NCI-H345 (cell line): ENCODE results near the gene CCDC106.

Source experiments
- DNase-seq: peaks from one replicate; lab custom pipeline; 2025; lab: John Stamatoyannopoulos, UW

The CCDC106 gene

DNA sequence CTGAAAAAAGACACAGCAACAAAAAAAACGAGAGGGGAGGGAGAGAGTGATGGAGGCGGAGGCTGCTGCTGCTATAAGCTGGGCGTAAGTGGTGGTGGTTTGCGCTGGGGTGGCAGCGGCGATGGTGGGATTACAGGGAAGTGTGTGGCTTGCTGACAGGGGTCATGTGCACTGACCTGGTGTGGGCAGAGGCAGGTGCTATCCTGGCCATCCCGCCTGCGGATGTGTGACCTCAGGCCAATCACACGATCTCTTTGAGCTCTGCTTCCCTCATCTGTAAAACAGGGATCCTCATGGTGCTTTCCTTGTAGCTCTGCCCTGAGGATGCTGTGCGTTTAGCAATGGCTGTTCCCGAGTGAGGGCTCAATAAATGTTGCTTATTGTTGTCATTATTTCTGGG, 10.5 kb upstream of the CCDC106 start:
- DNase-seq: no peak

DNA sequence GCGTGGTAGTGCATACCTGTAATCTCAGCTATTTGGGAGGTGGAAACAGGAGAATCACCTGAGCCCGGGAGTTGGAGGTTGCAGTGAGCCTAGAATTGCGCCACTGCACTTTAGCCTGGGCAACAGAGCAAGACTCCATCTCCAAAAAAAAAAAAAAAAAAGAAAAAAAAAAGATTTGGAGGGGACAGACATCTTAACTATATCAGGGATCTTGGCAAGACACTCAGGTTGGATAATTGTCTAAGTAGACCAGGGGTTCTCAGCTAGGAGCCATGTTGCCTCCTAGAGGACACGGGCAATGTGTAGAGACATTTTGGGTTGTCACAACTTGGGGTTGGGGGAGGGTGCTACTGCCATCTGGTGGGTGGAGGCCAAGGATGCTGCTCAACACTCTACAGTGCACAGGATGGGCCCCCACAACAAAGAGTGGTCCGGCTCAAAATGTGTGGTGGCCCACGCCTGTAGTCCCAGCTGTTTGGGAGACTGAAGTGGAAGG, 9.1 kb upstream of the CCDC106 start:
- peak; percentile 32 for DNase-seq

DNA sequence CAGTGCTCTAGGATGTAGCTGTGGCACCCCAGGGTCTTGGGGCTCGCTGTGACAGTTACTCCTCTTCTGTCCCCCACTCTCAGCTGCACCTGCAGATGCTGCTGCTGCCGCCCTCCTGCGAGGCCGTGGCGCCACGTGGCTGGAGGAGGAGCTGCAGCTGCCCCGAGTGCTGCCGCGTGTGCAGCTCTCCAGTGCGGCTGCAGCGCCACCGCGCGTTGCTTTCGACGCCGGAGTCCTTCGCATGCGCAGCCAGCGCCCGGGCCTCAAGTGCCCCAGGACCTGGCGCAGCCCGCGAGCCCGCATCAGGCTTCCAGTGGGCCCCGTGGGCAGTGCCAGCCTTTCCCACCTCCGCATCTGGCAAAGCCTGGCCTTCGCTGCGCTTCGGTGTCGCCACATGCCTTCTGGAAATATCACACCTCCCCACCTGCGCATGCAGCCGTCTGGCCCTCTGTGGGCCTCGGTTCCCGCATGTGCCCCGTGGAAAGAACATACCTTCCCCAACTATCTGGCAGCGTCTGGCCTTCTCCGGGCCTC, 7.9 kb upstream of the CCDC106 start:
- peak; percentile 72 for DNase-seq

DNA sequence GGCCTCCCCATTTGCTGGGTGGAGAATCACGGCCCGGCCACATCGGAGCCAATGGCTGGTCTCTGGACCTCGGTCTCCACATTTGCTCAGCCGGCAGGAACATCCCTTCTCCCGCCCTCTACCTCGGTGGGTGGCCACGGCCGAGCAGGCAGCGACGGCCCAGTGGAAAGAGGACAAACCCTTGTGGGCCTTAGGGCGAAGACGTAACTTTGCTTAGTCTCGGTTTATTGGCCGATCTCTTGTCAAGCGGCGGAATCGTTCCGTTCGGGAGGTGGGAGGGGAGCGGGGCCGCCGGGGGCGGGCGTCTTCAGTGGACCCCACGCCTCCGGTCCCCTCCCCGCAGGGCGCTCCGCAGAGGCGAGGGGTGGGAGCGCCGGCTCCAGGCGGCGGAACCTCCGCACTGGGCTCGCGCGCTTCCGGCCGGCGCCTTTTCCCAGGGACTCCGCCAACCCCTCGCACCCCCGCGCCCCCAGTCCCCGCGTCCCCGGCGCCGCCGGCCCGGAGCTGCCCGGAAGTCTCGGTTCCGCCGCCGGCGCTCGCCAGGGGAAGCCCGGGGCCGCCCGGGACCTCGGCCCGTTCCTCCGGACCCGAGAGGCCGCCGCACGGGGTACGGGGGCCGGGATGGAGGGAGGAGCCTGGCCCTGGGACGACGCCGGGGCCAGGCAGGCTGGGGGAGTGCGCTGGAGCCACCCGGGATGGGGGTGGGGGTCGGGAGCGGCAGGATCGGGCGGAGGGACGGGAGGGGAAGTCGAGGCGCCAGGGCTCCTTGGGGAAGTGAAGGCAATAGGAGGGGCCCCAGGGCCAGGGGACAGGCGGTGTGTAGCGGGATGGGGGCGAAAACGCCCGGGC, 7.2 kb upstream of the CCDC106 start, which contains the start of gene ZNF580:
Gene ZNF580, plus strand, starts transcription at position 426 of the 849 bp plus-strand sequence. CDS start 1,507 bp downstream, outside the sequence.
- peak; percentile 63 for DNase-seq

DNA sequence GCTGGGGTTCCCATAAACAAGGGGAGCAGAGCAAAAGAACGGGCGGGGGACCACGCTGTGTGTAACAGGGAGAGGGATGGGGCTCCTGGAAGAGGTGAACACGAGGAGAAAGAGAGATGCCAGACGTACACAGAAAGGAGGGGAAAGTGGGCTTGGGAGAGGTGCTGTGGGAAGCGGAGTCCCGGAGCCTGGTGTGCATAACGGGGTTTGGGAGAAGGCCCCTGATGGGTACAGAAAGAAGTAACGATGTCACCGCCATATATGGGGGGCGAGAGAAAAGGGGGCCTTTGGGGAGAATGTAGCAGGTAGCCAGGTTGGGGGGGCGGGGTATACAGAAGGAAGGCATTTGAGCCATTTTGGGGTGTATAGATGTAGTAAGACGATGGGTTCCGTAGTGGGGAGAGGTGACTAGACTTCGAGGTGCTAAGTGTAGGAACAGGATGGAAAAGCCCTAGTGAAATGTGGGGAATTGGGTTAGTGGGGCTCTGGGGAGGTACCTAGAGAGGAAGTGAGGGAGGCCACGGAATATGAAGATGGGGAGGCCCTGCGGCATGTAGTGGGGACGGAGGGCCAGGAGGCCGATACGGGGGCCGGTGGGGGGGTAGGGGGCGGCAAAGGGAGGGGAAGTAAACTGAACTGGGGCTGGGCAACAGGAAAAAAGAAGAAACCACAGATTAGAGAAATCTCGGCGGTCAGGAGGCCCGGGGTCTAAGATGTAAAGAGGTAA, 6.4 kb upstream of the CCDC106 start:
- peak; percentile 16 for DNase-seq

DNA sequence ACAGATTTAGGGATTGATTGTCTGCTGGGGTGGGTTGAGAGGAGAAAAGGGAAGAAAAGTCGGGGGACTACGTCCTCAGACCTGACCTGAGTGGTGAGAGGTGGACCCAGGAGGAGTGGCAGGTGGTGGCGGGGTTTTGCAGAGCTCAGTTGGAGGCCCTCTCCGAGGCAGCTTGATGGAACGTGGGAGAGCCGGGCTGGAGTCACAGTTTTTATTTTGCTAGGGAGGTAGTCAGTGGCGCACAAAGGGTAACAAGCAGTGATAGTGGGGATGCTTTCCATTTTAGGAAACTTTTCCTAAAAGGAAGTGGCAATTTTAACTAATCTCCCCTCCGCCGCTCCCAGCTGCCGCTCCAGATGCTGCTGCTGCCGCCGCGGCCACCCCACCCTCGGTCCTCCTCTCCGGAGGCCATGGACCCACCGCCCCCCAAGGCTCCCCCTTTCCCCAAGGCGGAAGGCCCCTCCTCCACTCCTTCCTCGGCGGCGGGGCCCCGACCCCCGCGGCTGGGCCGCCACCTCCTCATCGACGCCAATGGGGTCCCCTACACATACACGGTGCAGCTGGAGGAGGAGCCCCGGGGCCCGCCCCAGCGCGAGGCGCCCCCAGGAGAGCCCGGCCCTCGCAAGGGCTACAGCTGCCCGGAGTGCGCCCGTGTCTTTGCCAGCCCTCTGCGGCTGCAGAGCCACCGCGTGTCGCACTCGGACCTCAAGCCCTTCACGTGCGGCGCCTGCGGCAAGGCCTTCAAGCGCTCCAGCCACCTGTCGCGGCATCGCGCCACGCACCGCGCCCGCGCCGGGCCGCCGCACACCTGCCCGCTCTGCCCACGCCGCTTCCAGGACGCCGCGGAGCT, 5.6 kb upstream of the CCDC106 start:
- peak; percentile 24 for DNase-seq

DNA sequence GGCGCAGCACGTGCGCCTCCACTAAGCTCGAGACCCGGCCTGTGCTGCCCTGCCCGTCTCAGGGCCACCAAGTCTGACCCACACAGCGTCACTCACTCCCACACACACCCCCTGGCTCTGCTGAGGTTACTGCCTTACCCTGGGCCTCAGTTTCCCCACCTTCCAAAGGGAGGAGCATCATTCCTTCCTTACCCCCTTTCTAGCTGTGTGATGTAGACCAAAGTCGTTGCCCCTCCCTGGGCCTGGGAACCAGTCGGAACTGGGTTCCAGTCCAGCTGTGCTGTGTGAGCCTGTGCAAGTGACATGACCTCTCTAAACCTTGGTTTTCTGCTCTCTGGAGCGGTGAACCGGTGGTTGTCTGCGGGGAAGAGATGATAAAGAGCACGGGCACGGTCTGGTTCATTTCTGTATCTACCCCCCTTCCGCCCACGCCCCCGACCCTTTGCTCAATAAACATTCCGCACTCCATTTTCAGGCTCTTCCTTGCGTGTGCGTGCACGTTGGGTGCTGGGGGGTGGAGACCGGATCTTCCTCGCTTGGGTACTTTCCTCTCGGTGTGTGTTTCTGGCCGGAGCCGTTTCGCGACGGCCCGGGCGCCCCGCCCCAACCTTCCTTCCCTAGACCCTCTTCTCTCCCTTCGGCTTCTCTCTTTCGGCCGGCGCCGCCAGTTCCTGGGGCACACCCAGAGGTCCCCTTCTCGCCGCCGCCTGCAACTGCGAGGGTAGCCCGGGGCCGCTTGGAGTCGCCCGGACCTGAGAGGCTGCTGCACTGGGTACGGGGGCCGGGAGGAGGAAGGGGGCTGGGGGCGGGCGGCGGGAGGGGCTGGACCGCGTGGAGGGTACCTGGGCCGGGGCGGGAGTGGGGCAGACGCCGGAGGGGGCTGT, 4.8 kb upstream of the CCDC106 start, which contains the start of gene ZNF581:
Gene ZNF581, plus strand, starts transcription at position 647 of the 884 bp plus-strand sequence. CDS start 923 bp downstream, outside the sequence.
- DNase-seq: peak; percentile 64

DNA sequence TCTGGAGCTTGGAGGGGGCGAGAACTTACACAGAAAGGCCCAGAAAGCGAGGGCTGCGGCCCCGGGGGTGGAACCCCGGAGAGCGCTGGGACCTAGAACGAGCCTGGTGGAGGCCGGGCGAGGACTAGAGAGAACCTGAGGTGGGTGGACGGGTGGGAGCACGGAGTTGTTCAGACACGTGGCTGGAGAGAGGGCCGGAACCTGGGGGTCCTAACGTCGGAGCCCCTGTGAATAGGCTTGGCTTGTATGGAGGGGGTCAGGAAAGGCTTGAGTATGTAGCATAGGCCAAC, 4.2 kb upstream of the CCDC106 start:
- no peak for DNase-seq

DNA sequence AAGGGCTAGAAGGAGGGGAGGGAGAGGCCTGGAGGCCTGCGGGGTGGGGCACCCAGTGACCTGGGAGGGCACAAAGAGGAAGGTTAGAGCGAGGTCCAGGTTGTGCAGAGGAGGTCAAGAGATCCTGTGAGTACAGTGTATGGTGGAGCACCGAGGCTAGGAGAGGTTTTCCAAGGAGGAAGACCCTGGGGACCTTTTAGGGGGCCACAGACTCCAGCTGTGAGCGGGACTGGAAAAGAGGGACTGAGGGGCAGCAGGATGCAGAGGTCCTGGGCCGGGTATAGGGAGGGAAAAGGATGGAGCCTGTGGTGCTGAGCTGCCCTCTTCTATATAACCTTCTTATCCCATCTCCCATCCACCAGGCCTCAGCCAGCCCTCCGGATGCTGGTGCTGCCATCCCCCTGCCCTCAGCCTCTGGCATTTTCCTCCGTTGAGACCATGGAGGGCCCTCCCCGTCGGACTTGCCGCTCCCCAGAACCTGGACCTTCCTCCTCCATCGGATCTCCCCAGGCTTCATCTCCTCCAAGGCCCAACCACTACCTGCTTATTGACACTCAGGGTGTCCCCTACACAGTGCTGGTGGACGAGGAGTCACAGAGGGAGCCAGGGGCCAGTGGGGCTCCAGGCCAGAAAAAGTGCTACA, 3.7 kb upstream of the CCDC106 start:
- no peak for DNase-seq

DNA sequence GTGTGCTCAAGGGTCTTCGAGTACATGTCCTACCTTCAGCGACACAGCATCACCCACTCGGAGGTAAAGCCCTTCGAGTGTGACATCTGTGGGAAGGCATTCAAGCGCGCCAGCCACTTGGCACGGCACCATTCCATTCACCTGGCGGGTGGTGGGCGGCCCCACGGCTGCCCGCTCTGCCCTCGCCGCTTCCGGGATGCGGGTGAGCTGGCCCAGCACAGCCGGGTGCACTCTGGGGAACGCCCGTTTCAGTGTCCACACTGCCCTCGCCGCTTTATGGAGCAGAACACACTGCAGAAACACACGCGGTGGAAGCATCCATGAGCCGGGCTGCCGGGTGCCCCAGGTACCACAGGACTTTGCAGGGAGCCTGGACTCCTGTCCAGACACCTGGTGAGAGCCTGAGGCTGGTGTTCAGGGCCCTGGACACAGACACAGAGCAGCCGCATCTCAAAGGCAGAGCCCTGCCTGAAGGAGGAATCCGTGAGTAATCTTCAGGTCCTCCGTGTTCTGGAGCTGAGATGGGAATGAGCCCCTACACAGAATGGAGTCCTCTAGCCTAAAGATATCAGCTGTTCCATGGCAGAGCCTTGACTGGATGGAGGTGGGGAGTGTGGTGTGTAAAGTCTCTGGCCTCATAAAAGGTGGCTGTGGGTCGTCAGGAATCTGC, 3.0 kb upstream of the CCDC106 start:
- DNase-seq: no peak

DNA sequence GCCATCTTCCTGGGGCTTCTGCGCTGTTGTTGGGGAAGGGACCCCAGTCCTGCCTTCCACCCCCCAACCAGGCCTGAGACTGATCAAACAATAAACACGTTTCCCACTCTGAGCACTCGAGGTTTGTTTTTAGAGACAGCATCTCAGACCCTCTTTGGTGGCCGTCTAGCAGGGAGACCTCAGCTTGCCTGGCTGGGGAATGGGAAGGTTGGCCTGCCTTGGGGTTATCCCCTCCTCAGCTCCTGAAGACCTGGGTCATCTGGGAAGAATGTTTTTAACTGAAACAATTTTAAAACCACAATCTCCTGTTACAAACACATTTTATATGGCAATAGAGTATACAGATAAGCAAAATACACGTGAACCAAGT, 2.5 kb upstream of the CCDC106 start:
- no peak for DNase-seq

DNA sequence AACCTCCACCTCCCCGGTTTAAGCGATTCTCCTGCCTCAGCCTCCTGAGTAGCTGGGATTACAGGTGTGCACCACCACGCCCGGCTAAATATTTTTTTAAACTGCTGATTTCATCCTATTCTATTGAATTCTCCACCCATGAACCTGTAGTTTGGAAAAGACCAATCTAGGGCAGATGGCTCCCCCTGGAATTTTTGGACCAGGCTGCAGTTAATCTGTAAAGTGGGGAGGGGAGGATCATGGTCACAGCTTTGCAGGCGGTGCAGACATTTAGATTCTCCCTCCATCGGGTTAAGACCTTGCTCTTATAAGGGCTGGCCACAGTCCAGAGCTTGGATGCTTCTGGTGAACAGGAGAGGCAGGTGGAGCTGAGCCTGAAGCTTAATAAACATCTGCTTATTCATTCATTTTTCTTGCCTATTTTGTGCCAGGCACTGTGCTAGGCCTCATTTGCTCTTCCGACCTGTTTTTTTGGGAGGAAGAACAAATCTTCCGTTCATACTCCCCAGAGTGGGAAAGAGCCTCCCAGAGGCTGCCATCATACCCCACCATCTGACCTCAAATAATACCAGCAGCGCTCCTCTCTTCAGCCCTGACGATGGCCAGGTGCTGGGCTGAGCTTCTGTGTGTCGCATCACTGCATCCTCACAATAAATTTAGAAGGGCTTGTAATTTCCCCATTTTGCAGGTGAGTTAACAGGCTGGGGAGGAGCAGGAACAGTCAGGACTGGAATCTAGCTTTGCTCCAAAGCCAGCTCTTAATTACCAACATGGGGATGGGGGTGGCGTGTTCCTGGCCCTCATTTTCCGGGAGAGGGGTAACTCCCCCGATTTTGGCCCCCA, 902 bp upstream of the CCDC106 start:
- DNase-seq: no peak

DNA sequence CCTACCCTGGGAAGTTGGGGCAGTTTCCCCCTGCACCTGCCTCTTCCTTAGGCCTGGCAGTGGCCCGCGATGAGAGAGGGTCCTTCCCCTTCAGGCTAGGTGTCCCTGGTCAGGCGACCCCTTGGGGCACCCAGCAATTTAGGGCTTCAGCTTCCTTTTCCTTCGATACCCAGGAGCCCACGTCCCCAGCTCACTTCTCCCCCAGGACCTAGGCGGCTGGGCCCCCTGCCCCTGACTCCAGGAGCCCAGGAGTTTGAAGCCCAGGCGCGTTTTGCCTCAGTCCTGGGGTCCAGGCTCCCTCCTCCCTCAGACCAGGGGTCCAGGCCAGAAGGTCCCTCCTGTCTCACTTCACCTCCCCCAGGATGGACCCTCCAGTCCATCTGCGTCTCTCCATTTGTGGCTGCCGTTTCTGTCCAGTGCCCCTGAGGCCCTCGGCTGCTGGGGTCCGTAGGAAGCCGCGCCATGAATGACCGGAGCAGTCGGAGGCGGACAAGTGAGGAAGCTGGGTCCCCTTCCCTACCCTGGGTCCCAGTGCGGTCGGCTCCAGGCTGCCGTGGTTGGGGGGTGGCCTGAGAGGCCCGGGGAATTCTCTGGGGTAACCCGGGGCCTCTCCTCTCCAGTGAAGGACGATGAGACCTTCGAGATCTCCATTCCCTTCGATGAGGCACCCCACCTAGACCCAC, 714 bp downstream of the CCDC106 start:
- DNase-seq: no peak

DNA sequence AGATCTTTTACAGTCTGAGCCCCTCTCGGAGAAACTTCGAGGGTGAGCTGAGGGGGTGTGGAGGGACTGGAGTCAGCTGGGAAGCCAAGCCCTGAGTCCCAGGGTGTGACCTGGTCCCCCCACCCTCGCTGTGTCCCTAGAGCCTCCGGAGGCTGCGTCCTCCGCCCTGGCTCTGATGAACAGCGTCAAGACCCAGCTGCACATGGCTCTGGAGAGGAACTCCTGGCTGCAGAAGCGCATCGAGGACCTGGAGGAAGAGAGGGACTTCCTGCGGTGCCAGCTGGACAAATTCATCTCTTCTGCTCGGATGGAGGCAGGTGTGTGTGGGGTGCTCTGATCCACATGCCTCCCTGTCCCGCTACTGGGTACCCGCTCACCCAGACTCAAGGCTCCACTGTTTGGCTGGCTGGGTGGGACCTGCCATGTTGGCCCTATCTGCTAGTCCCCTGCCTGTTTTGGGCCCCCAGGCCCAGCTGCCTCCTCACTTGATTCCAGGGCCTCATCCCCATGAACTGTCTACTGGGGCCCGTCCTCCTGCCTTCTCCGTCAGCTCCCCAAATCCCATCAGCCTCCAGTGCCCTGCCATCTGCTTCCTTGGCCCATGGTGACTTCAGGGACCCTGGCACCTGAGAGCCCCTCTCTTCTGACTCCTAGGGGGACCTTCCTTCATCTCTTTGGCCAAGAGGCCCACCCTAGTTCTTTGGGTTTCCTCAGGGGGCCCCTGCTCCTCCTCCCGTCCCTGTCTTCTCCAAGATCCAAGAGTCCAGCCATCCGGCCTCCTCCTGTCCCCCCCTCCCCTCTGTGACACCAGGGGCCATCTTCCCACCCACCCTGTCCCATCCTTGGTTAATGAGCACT, 1.5 kb downstream of the CCDC106 start:
- no peak for DNase-seq

DNA sequence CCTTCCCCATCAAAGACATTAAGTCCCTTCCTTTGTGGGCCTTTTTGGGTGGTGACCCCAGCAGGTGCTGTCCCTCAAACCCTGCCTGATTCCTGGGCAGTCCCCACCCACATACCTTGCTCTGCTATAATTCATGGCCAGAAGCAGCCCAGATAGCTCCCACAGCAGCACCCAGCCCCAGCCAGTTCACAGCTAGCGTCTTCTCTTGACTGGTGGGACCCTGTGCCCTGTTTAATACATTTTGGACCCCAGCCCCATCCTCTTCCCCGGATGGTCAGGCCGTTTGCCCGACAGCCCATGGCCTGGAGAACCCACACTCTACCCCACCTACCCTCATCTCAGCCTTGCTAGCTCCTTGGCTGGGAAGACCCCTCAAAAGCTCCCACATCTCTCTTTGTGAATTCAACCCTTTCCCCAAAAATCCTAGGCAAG, 2.1 kb downstream of the CCDC106 start:
- DNase-seq: no peak

DNA sequence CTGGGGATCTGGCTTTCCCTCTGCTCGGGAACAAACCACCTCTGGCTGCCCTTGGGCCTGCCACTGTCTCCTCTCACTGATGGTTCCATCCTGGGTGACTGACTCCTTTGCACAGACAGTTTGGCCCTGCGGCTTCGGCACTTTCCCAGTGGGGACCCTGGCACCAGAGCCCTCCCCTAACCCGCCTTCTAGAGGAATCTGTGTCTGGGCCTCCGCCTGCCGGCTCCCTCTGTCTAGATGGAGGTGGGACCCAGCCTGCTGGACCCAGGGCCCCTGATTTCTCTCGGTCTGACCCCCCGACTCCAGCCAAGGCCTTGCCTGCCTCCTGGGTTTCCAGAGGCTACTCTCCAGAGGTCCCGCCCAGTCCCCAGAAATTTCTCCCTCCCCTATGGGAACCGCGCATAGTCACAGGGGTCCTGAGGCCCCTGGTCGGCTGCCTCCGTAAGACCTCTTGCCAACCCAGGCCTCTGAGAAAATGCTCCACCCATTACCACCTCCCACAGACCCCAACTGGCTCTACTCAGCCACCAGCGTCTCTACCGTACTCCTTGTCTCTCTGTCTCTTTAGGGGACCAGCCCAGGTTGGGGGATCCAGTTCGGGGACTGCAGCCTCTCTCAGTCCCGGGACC, 2.7 kb downstream of the CCDC106 start:
- DNase-seq: no peak

DNA sequence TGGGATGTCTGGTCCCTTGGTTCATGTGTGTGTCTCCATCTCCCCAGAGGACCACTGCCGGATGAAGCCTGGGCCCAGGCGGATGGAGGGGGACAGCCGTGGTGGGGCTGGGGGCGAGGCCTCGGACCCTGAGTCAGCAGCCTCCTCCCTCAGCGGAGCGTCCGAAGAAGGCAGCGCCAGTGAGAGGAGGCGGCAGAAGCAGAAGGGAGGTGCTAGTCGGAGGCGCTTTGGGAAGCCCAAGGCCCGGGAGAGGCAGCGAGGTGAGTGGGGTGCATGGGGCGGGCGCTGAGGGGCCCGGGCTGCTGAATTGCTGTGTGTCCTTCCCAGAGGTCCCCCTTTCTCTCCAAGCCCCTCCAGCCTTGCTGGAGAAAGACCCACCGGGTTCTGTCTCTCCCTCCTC, 3.2 kb downstream of the CCDC106 start:
- DNase-seq: no peak
